ENCODE measurements around the gene COX6A2.
A peak's percentile ranks its signal among the peaks of the same experiment; 100 is the strongest.
"Not testable (repeated sequence)": the region's sequence is repeated elsewhere in the genome, so short reads cannot be mapped to it uniquely, and the experiment has no call there.

Gene COX6A2

DNA sequence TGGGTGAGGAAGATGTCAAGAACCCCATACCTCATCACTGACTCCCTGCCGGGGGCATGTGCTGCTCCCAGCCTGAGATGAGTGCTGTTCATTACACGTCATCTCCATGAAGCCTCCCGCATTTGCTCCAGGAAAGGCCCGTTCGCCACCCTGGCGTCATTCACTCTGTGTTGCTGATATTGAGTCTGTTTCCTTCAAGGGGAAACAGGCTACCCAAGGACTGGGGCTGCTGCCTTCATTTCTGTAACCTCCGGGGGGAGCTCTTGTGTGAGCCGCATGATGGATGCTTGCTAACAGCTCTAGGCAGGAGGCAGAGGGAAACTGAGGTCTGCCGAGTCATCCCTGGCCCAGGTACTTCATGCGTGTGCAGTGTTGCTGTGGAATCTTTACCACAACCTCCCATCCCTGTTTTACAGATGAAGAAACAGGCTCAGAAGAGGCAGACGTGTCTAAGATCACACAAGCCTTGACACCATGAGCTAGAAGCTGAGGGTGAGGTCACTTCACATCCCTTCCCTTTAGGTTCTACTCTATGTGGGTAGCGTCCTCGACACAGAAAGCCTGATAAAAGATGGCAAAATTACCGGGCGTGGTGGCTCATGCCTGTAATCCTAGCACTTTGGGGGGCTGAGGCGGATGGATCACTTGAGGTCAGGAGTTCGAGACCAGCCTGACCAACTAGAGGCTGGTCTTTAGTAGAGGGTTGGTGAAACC is 27.6 kb upstream of the COX6A2 start:
- no peak for ATAC-seq
- peaks cover 55% of the 10 kb centered on the region for H3K4me1 Mint-ChIP-seq

DNA sequence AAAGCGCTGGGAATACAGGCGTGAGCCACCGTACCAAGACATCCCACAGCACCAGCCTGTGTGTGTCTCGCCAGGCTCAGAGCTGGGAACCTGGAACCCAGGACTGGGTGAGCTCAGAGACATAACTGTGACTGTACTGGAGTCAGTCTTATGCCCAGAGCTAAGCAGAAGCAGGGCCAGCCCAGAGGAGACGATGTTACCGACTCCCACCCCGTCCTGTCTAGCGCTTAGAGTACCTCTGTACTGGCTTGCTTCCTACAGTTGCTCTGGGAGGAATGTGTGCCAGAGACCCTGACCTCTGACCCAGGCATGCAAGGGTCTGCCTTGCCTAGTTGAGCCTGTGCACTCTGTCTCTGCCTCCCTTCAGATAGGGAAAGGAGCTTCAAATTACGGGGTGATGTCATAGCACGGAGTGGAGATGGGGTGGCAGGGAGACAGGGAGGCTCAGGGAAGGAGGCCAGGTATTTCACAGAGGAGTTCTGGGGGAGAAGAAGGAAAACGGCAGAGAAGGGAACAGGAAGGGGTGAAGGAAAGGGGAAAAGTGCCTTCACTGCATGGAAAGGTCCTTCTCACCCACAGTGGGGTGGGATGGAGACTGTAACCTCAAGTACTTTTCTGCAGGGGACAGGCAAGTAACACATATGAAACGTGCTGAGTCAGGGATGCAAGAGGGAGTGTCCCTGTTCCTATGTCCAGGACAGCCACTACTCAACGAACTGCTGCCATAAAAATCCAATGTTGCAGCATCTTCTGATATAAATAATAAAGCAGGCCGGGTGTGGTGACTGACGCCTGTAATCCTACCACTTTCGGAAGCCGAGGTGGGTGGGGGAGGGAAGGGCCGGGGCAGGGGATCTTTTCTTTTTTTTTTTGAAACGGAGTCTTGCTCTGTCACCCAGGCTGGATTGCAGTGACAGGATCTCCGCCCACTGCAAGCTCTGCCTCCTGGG is 25.4 kb upstream of the COX6A2 start:
- Mint-ChIP-seq H3K4me3 (no peak overlapping the region), H3K27ac (peak overlapping the region; percentile 4), H3K9me3 (no peaks in the 10 kb centered on the region), H3K36me3 (ENCODE audit: low read depth) (peaks cover 21% of the 10 kb centered on the region), H3K27me3 (no peaks in the 10 kb centered on the region), H3K4me1 (peaks cover 46% of the 10 kb centered on the region)
- DNase-seq (no peak), ATAC-seq (no peak)

More for the DNA sequence above, 27.6 kb upstream of the COX6A2 start:
- no peaks in the 10 kb centered on the region for H3K27me3 Mint-ChIP-seq
- no peaks in the 10 kb centered on the region for H3K9me3 Mint-ChIP-seq
- peak overlapping the region; percentile 40 for H3K27ac Mint-ChIP-seq
- H3K36me3 Mint-ChIP-seq (ENCODE audit: low read depth) = peaks cover 21% of the 10 kb centered on the region
- H3K4me3 Mint-ChIP-seq = peak overlapping the region; percentile 71
- DNase-seq = peak; percentile 44

DNA sequence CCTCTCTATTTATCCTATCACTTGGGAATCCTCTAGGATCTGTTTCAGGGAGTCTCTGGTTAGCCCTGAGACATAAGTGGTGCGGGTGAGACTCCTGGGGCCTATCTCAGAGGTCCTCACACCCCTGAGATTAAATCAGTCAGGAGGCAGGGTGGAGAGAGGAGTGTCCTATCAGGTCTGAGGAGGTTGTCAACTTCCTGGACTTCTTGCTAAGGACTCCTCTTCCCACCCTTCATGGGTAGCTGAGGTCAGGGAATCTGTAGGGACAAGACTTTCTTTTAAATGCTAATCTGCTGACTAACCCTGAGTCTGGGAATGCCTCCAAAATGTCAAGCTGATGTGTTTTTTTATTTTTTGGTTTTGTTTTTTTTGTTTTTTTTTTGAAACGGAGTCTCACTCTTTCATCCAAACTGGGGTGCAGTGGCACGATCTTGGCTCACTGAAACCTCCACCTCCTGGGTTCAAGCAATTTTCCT is 24.5 kb upstream of the COX6A2 start:
- H3K36me3 Mint-ChIP-seq (ENCODE audit: low read depth) = peaks cover 15% of the 10 kb centered on the region
- ATAC-seq = no peak
- H3K4me1 Mint-ChIP-seq = peaks cover 39% of the 10 kb centered on the region

DNA sequence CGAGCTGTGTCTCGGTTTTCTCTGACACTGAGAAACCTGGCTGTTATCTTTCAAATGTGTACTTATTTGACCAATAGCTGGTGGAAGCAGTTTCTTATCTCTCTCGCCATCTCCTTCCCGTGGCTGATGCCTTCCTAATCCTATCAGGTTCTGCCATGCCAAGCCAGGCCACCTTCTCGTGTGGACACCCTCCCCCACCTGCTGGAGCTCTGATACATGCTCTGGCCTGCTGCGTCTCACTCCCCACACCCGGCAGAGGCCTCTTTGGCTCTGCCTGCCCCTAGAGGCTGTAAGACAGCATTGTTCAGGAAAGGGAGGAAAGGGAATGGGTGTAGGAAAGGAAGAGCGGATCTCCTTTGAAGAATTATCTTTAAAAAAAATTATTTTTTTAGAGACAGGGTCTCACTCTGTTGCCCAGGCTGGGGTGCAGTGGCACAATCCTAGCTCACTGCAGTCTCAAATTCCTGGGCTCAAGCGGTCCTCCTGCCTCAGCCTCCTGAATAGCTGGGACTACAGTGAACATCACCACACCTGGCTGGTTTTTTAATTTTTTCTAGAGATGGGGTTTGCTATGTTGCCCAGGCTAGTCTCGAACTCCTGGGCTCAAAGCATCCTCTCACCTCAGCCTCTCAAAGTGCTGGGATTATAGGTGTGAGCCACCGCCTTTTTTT is 23.7 kb upstream of the COX6A2 start:
- H3K4me3 Mint-ChIP-seq = no peak overlapping the region
- ATAC-seq = no peak

More for the DNA sequence above, 24.5 kb upstream of the COX6A2 start:
- no peak for DNase-seq
- H3K27me3 Mint-ChIP-seq = no peaks in the 10 kb centered on the region
- H3K27ac Mint-ChIP-seq = no peak overlapping the region
- H3K9me3 Mint-ChIP-seq = no peaks in the 10 kb centered on the region
- H3K4me3 Mint-ChIP-seq = no peak overlapping the region

DNA sequence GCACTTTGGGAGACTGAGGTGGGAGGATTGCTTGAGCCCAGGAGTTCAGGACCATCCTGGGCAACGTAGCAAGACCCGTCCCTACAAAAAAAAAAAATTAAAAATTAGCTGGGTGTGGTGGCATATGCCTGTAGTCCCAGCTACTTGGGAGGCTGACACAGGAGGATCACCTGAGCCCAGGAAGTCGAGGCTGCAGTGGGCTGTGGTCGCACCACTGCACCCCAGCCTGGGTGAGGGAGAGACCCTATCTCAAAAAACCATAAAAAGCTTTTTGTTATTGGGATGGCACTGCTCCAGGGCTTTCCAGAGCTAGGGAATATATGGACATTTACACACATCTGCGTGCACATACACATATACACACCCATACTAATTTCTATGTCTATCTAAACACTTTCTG is 23.0 kb upstream of the COX6A2 start:
- DNase-seq = no peak
- H3K4me1 Mint-ChIP-seq = peaks cover 25% of the 10 kb centered on the region

More for the DNA sequence above, 23.7 kb upstream of the COX6A2 start:
- no peak overlapping the region for H3K27ac Mint-ChIP-seq
- H3K36me3 Mint-ChIP-seq (ENCODE audit: low read depth) = peaks cover 13% of the 10 kb centered on the region
- no peak for DNase-seq
- no peaks in the 10 kb centered on the region for H3K9me3 Mint-ChIP-seq
- peaks cover 31% of the 10 kb centered on the region for H3K4me1 Mint-ChIP-seq
- no peaks in the 10 kb centered on the region for H3K27me3 Mint-ChIP-seq

DNA sequence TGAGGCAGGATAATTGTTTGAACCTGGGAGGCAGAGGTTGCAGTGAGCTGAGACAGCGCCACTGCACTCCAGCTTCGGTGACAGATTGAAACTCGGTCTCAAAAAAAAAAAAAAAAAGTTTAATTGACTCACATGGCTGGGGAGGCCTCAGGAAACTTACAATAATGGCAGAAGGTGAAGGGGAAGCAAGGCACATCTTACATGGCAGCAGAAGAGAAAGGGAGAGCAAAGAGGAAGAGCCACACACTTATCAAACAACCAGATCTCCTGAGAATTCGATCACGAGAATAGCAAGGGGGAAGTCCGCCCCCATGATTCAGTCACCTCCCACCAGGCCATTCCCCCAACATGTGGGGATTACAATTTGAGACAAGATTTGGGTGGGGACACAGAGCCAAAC is 17.8 kb upstream of the COX6A2 start:
- not testable (repeated sequence) for H3K9me3 Mint-ChIP-seq; ATAC-seq; H3K4me3 Mint-ChIP-seq; DNase-seq; H3K36me3 Mint-ChIP-seq (ENCODE audit: low read depth); H3K27me3 Mint-ChIP-seq; H3K27ac Mint-ChIP-seq
- H3K4me1 Mint-ChIP-seq = peaks cover 11% of the 10 kb centered on the region

More for the DNA sequence above, 23.0 kb upstream of the COX6A2 start:
- no peak for ATAC-seq
- Mint-ChIP-seq H3K27ac (no peak overlapping the region), H3K27me3 (no peaks in the 10 kb centered on the region), H3K4me3 (no peak overlapping the region), H3K9me3 (no peaks in the 10 kb centered on the region), H3K36me3 (ENCODE audit: low read depth) (peaks cover 11% of the 10 kb centered on the region)

DNA sequence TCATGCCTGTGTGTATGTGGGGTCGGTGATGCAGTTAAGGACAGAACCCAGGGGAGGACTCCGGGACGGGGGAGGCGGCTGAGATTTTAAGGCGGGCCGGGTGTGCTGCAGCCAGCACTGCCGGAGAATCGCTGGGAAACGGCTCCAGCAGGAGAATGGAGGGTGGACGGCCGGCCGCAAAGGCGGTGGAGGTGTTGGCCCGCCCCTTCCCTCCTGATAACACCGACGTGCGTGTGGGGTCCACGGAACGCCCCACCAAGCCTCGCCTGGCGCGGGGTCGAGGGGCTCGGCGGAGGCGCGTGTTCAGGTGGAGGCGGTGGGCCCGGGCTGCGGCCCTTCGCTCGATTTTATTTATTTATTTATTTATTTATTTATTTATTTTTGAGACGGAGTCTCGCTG is 13.8 kb upstream of the COX6A2 start:
- Mint-ChIP-seq H3K4me3 (peak overlapping the region; percentile 73), H3K27ac (peak overlapping the region; percentile 67), H3K27me3 (peaks cover 3% of the 10 kb centered on the region), H3K36me3 (ENCODE audit: low read depth) (no peaks in the 10 kb centered on the region), H3K9me3 (no peaks in the 10 kb centered on the region), H3K4me1 (peaks cover 24% of the 10 kb centered on the region)
- ATAC-seq (no peak), DNase-seq (no peak)

DNA sequence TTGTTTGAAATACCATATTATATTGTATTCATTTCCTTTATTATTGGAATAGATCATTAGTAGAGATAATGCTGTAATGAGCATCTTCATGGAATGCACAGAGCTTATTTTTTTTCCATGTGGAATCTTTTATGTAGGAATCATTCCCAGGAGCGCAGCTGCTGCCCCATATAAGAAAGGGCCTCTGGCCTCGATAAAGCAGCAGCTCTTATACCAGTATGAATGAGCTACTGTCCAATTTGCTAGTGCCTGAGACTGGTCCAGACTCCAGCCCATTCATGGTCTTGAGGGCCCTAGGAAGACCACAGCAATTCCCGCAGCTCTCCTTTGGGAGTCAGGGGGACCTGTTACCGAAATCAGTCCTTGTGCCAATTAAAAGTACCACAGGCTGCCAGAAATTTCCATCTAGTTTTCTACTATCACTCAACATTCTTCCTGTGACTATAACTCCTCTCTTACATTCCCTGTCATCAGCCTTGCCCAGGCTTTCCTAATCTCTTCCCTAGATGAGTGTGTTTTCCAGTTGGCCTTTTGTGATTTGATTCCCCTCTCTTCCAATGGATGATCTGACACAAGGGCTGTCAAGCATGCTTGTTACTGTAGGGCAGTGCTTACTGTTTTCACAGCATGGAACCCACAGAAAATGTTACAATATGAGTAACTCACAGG is 12.5 kb upstream of the COX6A2 start:
- H3K36me3 Mint-ChIP-seq (ENCODE audit: low read depth) = no peaks in the 10 kb centered on the region
- no peak overlapping the region for H3K4me3 Mint-ChIP-seq
- no peak for DNase-seq
- peaks cover 20% of the 10 kb centered on the region for H3K4me1 Mint-ChIP-seq
- no peak for ATAC-seq
- H3K27me3 Mint-ChIP-seq = peaks cover 3% of the 10 kb centered on the region
- H3K27ac Mint-ChIP-seq = no peak overlapping the region
- H3K9me3 Mint-ChIP-seq = no peaks in the 10 kb centered on the region

DNA sequence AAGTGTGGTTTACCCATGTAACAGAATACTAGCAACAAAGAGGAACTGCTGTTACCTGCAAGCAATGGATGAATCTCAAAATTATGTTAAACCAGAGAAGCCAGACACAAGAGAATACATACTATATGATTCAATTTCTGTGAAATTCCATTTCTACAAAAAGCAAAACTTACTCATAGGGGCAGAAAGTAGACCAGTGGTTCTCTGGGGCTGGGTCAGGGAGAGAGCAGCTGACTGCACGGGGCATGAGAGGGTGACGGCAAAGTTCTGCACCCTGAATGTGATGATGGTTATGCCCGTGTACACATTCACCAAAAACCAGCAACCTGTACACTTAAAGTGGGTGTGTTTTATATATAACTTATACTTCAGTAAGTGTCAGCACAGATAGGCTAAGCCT is 11.4 kb upstream of the COX6A2 start:
- peak; percentile 41 for ATAC-seq
- no peak for DNase-seq
- no peaks in the 10 kb centered on the region for H3K9me3 Mint-ChIP-seq
- H3K4me3 Mint-ChIP-seq = no peak overlapping the region
- no peak overlapping the region for H3K27ac Mint-ChIP-seq
- H3K36me3 Mint-ChIP-seq (ENCODE audit: low read depth) = no peaks in the 10 kb centered on the region
- peaks cover 20% of the 10 kb centered on the region for H3K4me1 Mint-ChIP-seq
- peaks cover 3% of the 10 kb centered on the region for H3K27me3 Mint-ChIP-seq

DNA sequence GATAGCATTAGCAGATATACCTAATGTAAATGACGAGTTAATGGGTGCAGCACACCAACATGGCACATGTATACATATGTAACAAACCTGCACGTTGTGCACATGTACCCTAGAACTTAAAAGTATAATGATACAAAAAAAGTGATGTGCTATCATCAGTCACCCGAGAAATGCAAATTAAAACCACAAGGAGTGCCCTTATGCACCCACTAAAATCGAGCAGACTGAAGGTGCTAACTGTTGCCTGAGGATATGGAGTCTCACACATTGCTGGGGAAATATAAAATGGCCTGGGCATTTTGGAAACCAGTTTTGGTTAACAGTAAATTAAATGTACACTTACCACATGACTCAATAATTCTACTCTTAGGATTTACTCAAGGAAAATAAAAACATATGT is 10.9 kb upstream of the COX6A2 start:
- not testable (repeated sequence) for H3K27me3 Mint-ChIP-seq; H3K36me3 Mint-ChIP-seq (ENCODE audit: low read depth); H3K27ac Mint-ChIP-seq; H3K9me3 Mint-ChIP-seq; H3K4me3 Mint-ChIP-seq; DNase-seq
- H3K4me1 Mint-ChIP-seq = peaks cover 20% of the 10 kb centered on the region
- ATAC-seq = peak; percentile 35

DNA sequence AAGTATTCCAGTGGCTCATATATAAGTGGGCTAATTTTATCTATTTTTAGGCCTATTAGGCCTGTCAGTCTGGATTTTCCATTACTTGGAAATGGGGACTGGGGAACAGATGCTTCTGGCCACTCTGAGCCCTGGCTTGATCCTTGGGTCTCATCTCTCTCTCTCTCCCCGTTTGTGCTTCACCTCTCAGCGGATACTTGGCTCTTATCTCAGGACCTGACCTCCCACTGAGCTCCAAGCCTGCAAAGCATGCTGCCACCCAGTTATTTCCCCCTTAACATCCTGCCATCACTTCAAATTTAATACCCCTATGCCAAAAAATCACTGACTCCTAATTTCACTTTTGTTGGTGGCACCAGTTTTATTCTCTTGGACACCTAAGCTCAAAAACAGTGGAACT is 10.3 kb upstream of the COX6A2 start:
- peaks cover 20% of the 10 kb centered on the region for H3K4me1 Mint-ChIP-seq
- DNase-seq (no peak), ATAC-seq (no peak)
- H3K27ac Mint-ChIP-seq = no peak overlapping the region
- H3K4me3 Mint-ChIP-seq = no peak overlapping the region
- H3K36me3 Mint-ChIP-seq (ENCODE audit: low read depth) = no peaks in the 10 kb centered on the region
- H3K27me3 Mint-ChIP-seq = peaks cover 3% of the 10 kb centered on the region
- H3K9me3 Mint-ChIP-seq = no peaks in the 10 kb centered on the region

DNA sequence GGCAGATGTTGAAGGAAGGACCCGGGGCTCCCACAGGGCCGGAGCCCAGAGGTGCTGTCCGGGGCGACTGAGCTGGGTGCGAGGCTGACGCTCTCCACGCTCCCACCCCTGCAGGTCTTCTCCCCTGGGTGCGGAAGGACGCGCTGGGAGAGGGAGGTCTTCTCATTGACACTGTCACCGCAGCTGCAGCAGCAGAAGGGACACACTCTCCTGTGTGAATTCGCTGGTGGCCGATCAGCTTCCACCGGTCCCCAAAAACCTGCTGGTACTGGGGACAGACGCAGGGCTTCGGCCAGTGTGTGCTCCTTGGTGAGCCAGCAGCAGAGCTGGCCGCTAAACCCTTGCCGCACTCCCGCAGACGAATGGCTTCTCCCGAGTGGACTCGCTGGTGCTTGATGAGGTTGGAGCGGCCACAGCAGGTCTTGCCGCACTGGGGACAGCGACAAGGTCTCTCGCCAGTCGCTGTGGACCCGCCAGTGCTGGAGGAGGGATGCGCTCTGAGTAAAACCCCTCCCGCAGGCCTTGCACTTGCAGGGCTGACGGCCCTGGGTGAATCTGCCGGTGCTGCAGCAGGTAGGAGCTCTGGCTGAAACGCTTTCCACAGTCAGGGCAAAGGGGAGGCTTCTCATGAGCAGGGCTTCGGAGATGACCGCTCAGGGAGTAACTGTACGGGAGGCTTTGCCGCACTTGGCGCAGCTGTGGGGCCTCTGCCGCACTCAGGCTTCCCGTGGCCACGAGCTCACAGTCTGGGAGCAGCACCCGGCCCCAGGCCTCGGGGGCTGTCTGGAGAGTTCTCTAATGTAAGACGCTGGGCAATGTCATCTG is 8.3 kb upstream of the COX6A2 start:
- no peaks in the 10 kb centered on the region for H3K9me3 Mint-ChIP-seq

DNA sequence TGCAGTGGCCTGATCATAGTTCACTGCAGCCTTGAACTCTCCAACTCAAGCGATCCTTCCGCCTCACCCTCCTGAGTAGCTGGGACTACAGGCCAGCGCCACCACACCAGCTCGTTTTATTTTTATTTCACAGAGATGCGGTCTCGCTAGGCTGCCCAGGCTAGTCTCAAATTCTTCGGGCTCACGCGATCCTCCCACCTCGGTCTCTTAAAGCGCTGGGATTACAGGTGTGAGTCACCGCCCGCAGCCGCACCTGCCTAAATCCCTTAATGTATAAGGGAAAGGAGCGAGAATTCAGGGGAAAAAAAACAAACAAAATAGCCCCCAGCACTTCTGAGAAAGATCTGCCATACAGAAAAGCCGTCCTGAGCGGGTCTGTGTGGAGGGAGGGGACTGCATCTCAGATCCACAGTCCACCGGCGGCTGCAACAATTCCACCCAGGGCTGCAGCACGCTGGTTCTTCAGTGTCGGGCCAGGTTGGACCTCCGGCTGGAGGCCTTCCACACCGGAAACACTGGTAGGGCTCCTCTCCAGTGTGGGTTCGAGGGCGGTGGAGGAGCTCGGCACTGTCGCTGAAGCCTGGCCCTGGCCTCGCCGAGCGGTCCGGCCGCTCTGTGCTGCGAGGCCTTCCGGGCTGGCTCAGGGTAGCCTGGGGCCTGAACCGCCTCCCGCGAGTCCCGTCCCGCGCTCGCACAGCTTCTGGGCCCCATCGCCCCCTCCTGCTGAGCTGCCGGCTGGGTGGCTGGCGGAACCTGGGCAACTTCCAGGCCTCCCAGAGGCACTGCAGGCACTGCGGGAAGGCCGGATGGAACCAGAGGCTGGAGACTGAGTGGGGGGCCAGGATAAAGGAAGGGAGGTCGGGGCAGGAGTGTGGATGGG is 7.4 kb upstream of the COX6A2 start:
- no peaks in the 10 kb centered on the region for H3K9me3 Mint-ChIP-seq
- H3K4me1 Mint-ChIP-seq = peaks cover 17% of the 10 kb centered on the region

More for the DNA sequence above, 8.3 kb upstream of the COX6A2 start:
- DNase-seq = no peak
- Mint-ChIP-seq H3K36me3 (ENCODE audit: low read depth) (no peaks in the 10 kb centered on the region), H3K27me3 (peaks cover 2% of the 10 kb centered on the region), H3K4me3 (no peak overlapping the region), H3K27ac (no peak overlapping the region), H3K4me1 (peaks cover 13% of the 10 kb centered on the region)
- no peak for ATAC-seq

More for the DNA sequence above, 7.4 kb upstream of the COX6A2 start:
- Mint-ChIP-seq H3K27ac (no peak overlapping the region), H3K4me3 (no peak overlapping the region), H3K36me3 (ENCODE audit: low read depth) (no peaks in the 10 kb centered on the region), H3K27me3 (no peaks in the 10 kb centered on the region)
- DNase-seq (no peak), ATAC-seq (no peak)
